H1 (cell line): ENCODE measurements around the gene EIF4EBP2. TPM values are rescaled to one million over a fixed set of nuclear protein-coding genes. Genes with fewer than 3 reads are reported as not detected.

Source experiments
- SIN3A ChIP-seq, 2 experiments: IDR thresholded peaks in 1 of 2; conservative IDR thresholded peaks in 1 of 2; 2 replicates each; pipeline ENCODE4 v1.6.1; 2011 to 2012; ENCODE audit warnings: low read length in 2 of 2, improper control_type of control experiment in 1 of 2, low read depth in 1 of 2, mild to moderate bottlenecking in 1 of 2
- SIX5 ChIP-seq: IDR thresholded peaks from 2 replicates; pipeline ENCODE4 v1.6.1; 2011; ENCODE audit warnings: mild to moderate bottlenecking, low read depth, low read length
- SP2 ChIP-seq: IDR thresholded peaks from 2 replicates; pipeline ENCODE4 v1.6.1; 2012; ENCODE audit warnings: mild to moderate bottlenecking, low read length, inconsistent platforms
- SUZ12 ChIP-seq: fragments of 200-600 bp; sonication (generic); IDR thresholded peaks from 2 replicates; pipeline ENCODE4 v1.6.1; 2012; ENCODE audit warnings: mild to moderate bottlenecking, inconsistent platforms, low read length, moderate library complexity, mixed read lengths
- polyA plus RNA-seq, 7 experiments: library from polyadenylated mRNA; depleted of rRNA in 3 of 7; stranded (reverse) in 5 of 7; unstranded in 2 of 7; fragments of >200 nt in 5 of 7; fragments of 200-250 nt in 2 of 7; gene quantifications; 1 replicate in 5 of 7; 2 replicates in 1 of 7; 4 replicates in 1 of 7; pipeline versions ENCODE4 v1.2.1 to v1.2.3, GENCODE V29; 2011 to 2013; ENCODE audit warnings: missing spikeins in 2 of 7, mixed read lengths in 2 of 7
- total RNA-seq: library from RNA; stranded (reverse); fragmentation: NEBNext Ultra II Directional; extraction: Animal tissue kit (Norgen Biotek cat#: 25700); gene quantifications from 2 replicates; pipeline ENCODE4 v1.2.1, GENCODE V29; 2021
- TF ChIP-seq, protein P1 (sequence below): fragments of 300-600 bp; sonication (generic); IDR thresholded peaks from 2 replicates; pipeline ENCODE4 v1.7.1; 2012; ENCODE audit warnings: low read length, moderate library complexity, mild to moderate bottlenecking, inconsistent platforms; ENCODE audit not compliant: insufficient replicate concordance
- TF ChIP-seq, protein P2 (sequence below): IDR thresholded peaks from 2 replicates; pipeline ENCODE4 v1.6.1; 2011; ENCODE audit warnings: low read length, improper control_type of control experiment

The EIF4EBP2 gene
- total and polyA plus RNA-seq, 2 of the 8 experiments (the other 6 are each of a cell fraction or from before 2014, with no cell fraction given), result 55.3 to 144 TPM

DNA sequence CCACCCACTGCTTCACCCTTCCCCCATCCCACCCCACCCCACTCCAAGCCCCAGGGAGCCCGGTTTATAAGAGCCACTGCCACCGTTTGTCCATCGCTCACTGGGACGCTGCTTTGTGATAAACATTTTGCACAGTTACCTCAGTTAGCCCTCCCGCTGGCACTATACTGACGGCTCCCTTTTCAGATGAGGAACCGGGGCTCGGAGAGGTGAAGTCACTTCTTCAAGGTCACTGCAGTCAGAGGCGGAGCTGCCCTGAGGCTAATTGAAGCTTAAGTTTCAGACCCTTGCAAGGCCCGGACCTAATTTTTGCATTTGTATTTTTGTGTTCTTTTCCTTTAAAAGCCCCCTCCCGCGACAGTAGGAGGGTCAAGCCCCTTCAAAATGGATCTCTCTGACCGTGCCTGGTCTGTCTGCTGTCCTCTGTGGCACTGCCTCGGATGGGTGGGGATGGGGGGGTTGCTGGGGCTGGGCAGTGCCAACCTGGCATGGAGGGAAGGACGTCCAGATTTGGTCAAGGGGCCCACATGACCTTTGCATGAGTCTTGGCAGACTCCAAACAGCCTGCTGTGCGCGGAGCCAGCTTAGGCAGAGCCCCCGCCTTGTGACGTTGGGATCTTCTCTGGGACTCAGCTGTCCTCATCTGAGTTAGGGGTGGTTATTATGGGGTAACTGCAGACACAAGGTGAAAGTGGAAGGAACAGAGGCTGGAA lies 55.3 kb downstream of the EIF4EBP2 start (continued):
- TF ChIP-seq SUZ12 (no peak), SP2 (no peak), SIN3A (conservative IDR thresholded peaks at IDR 0.05 in 1 of 2, IDR thresholded peaks at IDR 0.05 in 1 of 2; ENCODE audit: low read depth in 1 of 2, low read length in 2 of 2) (no peak), SIX5 (no peak)
- TF ChIP-seq, protein P1, sequence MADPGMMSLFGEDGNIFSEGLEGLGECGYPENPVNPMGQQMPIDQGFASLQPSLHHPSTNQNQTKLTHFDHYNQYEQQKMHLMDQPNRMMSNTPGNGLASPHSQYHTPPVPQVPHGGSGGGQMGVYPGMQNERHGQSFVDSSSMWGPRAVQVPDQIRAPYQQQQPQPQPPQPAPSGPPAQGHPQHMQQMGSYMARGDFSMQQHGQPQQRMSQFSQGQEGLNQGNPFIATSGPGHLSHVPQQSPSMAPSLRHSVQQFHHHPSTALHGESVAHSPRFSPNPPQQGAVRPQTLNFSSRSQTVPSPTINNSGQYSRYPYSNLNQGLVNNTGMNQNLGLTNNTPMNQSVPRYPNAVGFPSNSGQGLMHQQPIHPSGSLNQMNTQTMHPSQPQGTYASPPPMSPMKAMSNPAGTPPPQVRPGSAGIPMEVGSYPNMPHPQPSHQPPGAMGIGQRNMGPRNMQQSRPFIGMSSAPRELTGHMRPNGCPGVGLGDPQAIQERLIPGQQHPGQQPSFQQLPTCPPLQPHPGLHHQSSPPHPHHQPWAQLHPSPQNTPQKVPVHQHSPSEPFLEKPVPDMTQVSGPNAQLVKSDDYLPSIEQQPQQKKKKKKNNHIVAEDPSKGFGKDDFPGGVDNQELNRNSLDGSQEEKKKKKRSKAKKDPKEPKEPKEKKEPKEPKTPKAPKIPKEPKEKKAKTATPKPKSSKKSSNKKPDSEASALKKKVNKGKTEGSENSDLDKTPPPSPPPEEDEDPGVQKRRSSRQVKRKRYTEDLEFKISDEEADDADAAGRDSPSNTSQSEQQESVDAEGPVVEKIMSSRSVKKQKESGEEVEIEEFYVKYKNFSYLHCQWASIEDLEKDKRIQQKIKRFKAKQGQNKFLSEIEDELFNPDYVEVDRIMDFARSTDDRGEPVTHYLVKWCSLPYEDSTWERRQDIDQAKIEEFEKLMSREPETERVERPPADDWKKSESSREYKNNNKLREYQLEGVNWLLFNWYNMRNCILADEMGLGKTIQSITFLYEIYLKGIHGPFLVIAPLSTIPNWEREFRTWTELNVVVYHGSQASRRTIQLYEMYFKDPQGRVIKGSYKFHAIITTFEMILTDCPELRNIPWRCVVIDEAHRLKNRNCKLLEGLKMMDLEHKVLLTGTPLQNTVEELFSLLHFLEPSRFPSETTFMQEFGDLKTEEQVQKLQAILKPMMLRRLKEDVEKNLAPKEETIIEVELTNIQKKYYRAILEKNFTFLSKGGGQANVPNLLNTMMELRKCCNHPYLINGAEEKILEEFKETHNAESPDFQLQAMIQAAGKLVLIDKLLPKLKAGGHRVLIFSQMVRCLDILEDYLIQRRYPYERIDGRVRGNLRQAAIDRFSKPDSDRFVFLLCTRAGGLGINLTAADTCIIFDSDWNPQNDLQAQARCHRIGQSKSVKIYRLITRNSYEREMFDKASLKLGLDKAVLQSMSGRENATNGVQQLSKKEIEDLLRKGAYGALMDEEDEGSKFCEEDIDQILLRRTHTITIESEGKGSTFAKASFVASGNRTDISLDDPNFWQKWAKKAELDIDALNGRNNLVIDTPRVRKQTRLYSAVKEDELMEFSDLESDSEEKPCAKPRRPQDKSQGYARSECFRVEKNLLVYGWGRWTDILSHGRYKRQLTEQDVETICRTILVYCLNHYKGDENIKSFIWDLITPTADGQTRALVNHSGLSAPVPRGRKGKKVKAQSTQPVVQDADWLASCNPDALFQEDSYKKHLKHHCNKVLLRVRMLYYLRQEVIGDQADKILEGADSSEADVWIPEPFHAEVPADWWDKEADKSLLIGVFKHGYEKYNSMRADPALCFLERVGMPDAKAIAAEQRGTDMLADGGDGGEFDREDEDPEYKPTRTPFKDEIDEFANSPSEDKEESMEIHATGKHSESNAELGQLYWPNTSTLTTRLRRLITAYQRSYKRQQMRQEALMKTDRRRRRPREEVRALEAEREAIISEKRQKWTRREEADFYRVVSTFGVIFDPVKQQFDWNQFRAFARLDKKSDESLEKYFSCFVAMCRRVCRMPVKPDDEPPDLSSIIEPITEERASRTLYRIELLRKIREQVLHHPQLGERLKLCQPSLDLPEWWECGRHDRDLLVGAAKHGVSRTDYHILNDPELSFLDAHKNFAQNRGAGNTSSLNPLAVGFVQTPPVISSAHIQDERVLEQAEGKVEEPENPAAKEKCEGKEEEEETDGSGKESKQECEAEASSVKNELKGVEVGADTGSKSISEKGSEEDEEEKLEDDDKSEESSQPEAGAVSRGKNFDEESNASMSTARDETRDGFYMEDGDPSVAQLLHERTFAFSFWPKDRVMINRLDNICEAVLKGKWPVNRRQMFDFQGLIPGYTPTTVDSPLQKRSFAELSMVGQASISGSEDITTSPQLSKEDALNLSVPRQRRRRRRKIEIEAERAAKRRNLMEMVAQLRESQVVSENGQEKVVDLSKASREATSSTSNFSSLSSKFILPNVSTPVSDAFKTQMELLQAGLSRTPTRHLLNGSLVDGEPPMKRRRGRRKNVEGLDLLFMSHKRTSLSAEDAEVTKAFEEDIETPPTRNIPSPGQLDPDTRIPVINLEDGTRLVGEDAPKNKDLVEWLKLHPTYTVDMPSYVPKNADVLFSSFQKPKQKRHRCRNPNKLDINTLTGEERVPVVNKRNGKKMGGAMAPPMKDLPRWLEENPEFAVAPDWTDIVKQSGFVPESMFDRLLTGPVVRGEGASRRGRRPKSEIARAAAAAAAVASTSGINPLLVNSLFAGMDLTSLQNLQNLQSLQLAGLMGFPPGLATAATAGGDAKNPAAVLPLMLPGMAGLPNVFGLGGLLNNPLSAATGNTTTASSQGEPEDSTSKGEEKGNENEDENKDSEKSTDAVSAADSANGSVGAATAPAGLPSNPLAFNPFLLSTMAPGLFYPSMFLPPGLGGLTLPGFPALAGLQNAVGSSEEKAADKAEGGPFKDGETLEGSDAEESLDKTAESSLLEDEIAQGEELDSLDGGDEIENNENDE, result no peak
- TF ChIP-seq, protein P2, sequence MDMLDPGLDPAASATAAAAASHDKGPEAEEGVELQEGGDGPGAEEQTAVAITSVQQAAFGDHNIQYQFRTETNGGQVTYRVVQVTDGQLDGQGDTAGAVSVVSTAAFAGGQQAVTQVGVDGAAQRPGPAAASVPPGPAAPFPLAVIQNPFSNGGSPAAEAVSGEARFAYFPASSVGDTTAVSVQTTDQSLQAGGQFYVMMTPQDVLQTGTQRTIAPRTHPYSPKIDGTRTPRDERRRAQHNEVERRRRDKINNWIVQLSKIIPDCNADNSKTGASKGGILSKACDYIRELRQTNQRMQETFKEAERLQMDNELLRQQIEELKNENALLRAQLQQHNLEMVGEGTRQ, result no peak
